IMR-90 (cell line): ENCODE measurements around the gene JMJD1C.

Source experiments
- CEBPB ChIP-seq: IDR thresholded peaks from 2 replicates; pipeline ENCODE4 v1.6.1; 2012; ENCODE audit warnings: low read depth, low read length, improper control_type of control experiment
- CTCF ChIP-seq: conservative IDR thresholded peaks from 2 replicates; pipeline ENCODE4 v1.5.1; 2012; ENCODE audit warnings: mild to moderate bottlenecking, low read depth, low read length, improper control_type of control experiment
- FOS ChIP-seq: fragments of 150-350 bp; IDR thresholded peaks from 2 replicates; pipeline ENCODE4 v1.6.1; 2016; ENCODE audit warnings: low read depth, low read length
- MXI1 ChIP-seq: IDR thresholded peaks from 2 replicates; pipeline ENCODE4 v1.6.1; 2012; ENCODE audit warnings: low read depth, mild to moderate bottlenecking, low read length, moderate library complexity, borderline replicate concordance
- POLR2A ChIP-seq: IDR thresholded peaks from 2 replicates; pipeline ENCODE4 v1.6.1; 2012; ENCODE audit warnings: mild to moderate bottlenecking, low read depth, low read length
- RAD21 ChIP-seq: IDR thresholded peaks from 2 replicates; pipeline ENCODE4 v1.6.1; 2012; ENCODE audit warnings: low read length, improper control_type of control experiment
- RCOR1 ChIP-seq: IDR thresholded peaks from 2 replicates; pipeline ENCODE4 v1.6.1; 2012; ENCODE audit warnings: mild to moderate bottlenecking, low read length, improper control_type of control experiment; ENCODE audit not compliant: insufficient replicate concordance
- RFX5 ChIP-seq: IDR thresholded peaks from 2 replicates; pipeline ENCODE4 v1.8.0; 2012; ENCODE audit warnings: low read depth, mild to moderate bottlenecking, low read length, moderate library complexity
- USF2 ChIP-seq: fragments of 150-350 bp; IDR thresholded peaks from 2 replicates; pipeline ENCODE4 v1.6.1; 2017; ENCODE audit warnings: mild to moderate bottlenecking, antibody characterized with exemption, low read length, low read depth

GRCh38 chr10:63123727-63124362 is 341.9 kb downstream of the JMJD1C start:
- no peak for TF ChIP-seq POLR2A
- TF ChIP-seq CTCF: no peak
- no peak for TF ChIP-seq RAD21
- TF ChIP-seq USF2: no peak
- no peak for TF ChIP-seq CEBPB
- TF ChIP-seq RCOR1: no peak
- TF ChIP-seq MXI1: no peak
- no peak for TF ChIP-seq RFX5
- TF ChIP-seq FOS: no peak
